Osteocyte (in vitro differentiated cells): ENCODE data around the gene TNFAIP3. TPM values are rescaled to one million over a fixed set of nuclear protein-coding genes. Genes with fewer than 3 reads are reported as not detected.

Experiments
- DNase-seq: peaks from one replicate; pipeline ENCODE4 v3.0.0; 2021; ENCODE audit warnings: mixed read lengths; ENCODE audit not compliant: unreplicated experiment; ENCODE audit errors: extremely low spot score
- H3K27ac Mint-ChIP-seq: one replicate; pipeline ENCODE4 v1.8.0; 2021; ENCODE audit warnings: mild to moderate bottlenecking, mixed read lengths; ENCODE audit not compliant: unreplicated experiment
- H3K27me3 Mint-ChIP-seq: one replicate; pipeline ENCODE4 v1.8.0; 2021; ENCODE audit warnings: mixed read lengths; ENCODE audit not compliant: unreplicated experiment
- H3K36me3 Mint-ChIP-seq: one replicate; pipeline ENCODE4 v1.8.0; 2021; ENCODE audit warnings: mixed read lengths; ENCODE audit not compliant: unreplicated experiment
- H3K4me1 Mint-ChIP-seq: one replicate; pipeline ENCODE4 v1.8.0; 2021; ENCODE audit warnings: mixed read lengths; ENCODE audit not compliant: unreplicated experiment
- H3K4me3 Mint-ChIP-seq: one replicate; pipeline ENCODE4 v1.8.0; 2021; ENCODE audit warnings: mild to moderate bottlenecking, moderate library complexity, mixed read lengths; ENCODE audit not compliant: unreplicated experiment
- H3K9me3 Mint-ChIP-seq: one replicate; pipeline ENCODE4 v1.8.0; 2021; ENCODE audit warnings: mixed read lengths; ENCODE audit not compliant: unreplicated experiment
- total RNA-seq: library from RNA; stranded (reverse); gene quantifications from 2 replicates; pipeline ENCODE4 v1.2.1, GENCODE V29; 2021
- TF ChIP-seq, protein P1 (sequence below): fragments of 200-600 bp; sonication (generic); IDR thresholded peaks from 2 replicates; pipeline ENCODE4 v1.5.0; 2021; ENCODE audit warnings: antibody characterized with exemption, mild to moderate bottlenecking, moderate library complexity

Gene TNFAIP3
- total RNA-seq, 1 donor from 2014 or later: 12.0 TPM

DNA sequence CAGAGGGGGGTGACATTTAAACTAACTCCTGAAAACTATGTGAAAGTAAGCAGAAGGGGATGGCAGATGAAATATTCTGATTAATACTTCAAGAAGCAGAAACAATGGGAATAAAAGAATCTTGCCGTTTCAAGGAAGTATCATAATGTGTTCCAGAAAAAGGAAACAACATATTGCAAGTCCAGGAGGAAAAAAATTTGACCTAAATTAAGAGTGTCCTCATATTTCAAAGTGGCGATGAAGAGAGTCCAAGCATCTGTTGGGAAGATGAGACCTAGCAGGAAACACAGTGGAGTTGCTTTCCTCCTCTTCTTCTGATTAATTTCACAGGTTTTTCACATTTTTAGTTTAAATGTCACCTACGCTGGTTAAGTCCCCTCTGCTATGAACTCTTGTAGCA is 45.6 kb upstream of the TNFAIP3 start:
- no peak for DNase-seq
- Mint-ChIP-seq H3K27ac (no peak overlapping the region), H3K27me3 (no peaks in the 10 kb centered on the region), H3K36me3 (no peaks in the 10 kb centered on the region), H3K4me3 (no peak overlapping the region), H3K9me3 (no peaks in the 10 kb centered on the region), H3K4me1 (peaks cover 36% of the 10 kb centered on the region)
- TF ChIP-seq, protein P1, sequence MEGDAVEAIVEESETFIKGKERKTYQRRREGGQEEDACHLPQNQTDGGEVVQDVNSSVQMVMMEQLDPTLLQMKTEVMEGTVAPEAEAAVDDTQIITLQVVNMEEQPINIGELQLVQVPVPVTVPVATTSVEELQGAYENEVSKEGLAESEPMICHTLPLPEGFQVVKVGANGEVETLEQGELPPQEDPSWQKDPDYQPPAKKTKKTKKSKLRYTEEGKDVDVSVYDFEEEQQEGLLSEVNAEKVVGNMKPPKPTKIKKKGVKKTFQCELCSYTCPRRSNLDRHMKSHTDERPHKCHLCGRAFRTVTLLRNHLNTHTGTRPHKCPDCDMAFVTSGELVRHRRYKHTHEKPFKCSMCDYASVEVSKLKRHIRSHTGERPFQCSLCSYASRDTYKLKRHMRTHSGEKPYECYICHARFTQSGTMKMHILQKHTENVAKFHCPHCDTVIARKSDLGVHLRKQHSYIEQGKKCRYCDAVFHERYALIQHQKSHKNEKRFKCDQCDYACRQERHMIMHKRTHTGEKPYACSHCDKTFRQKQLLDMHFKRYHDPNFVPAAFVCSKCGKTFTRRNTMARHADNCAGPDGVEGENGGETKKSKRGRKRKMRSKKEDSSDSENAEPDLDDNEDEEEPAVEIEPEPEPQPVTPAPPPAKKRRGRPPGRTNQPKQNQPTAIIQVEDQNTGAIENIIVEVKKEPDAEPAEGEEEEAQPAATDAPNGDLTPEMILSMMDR: no peak

DNA sequence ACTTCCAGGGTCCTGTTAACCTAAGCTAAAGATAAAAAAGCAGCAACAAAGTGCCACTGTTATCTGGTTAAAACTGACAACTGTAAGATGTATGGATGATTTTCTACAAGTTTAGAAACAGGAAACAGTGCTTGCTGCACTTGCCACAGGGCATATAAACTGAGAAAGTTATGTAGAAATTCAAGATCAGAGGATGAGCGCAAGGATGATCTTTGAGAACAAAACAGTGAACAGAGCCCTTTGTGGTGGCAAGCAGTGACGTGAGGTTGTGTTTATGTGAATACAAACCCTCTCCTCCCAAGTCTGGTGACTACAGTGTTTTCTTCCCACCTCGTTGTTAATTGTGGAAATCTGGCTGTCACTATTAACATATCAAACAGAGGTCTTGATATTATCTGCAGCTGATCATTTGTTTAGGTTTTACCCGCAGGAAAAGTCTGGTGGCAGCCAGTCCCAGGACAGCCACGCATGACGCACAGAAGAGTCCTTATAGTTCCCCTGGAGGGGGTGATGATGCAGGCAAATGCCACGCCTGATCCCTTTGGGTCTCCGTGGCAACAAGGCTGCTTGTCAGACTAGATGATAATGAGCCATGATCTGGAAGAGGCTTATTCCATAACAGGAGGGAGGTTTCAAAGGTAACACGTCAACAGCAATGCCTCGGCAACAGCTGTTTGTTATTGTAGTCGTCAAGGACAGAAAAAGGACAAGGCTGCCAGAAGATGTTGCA is 43.1 kb upstream of the TNFAIP3 start:
- TF ChIP-seq, protein P1: no peak
- Mint-ChIP-seq H3K4me1 (peaks cover 36% of the 10 kb centered on the region), H3K4me3 (no peak overlapping the region), H3K36me3 (no peaks in the 10 kb centered on the region), H3K9me3 (no peaks in the 10 kb centered on the region), H3K27ac (peak overlapping the region; percentile 86), H3K27me3 (no peaks in the 10 kb centered on the region)
- no peak for DNase-seq

DNA sequence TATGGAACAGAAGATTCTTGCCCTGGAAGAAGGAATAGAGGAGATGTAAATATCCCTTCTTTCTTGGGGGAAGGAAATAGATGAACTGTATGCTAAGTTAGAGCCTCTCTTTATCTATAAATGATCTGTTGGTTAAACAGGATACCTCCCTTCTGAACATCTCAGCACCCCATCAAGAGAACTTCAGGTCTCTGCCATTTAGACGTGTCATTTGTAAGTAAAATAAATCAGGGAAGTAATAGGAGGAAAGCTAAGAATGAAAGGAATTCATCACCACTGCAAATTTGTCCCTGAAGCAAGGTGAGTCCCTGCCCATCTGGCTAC is 42.5 kb upstream of the TNFAIP3 start:
- H3K27ac Mint-ChIP-seq: peak overlapping the region; percentile 86
- TF ChIP-seq, protein P1: no peak
- no peak for DNase-seq
- H3K4me1 Mint-ChIP-seq: peaks cover 36% of the 10 kb centered on the region
- H3K36me3 Mint-ChIP-seq: no peaks in the 10 kb centered on the region
- H3K27me3 Mint-ChIP-seq: no peaks in the 10 kb centered on the region
- H3K9me3 Mint-ChIP-seq: no peaks in the 10 kb centered on the region
- no peak overlapping the region for H3K4me3 Mint-ChIP-seq

DNA sequence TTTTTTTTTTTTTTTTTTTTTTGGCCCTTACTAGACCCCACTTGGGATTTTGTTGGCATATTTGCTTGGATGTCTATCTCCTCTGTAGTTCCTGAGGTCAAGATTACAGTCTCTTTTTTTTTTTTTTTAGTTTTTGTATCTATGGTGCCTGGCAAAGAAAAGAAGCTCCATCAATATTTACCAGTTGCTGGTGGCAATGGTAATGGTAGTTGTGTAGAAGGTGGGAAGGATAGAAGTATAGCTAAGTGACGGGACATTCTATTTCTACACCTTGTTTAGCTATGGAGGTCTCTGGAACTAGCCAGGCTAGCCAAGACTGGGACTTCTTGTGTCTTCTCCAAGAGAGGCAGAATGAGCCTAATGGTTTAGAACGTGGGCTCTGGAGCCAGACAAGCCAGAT is 42.2 kb upstream of the TNFAIP3 start:
- TF ChIP-seq, protein P1: no peak
- DNase-seq: no peak

DNA sequence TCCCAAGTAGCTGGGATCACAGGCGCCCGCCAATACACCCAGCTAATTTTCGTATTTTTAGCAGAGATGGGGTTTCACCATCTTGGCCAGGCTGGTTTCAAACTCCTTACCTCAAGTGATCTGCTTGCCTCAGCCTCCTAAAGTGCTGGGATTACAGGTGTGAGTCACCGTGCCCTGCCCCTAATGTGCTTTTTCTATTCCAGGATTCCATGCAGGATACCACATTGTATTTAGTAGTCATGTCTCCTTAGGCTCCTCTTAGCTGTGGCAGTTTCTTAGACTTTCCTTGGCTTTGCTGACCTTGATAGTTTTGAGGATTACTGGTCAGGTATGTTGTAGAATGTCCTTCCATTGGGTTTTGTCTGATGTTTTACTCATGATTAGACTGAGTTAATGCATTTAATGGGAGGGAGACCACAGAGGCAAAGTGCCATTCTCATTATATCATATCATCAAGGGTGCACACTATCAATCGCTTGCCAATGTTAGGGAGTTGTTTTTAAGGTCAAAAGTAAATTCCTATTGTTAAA is 39.6 kb upstream of the TNFAIP3 start:
- no peak for DNase-seq
- no peaks in the 10 kb centered on the region for H3K27me3 Mint-ChIP-seq
- peaks cover 3% of the 10 kb centered on the region for H3K9me3 Mint-ChIP-seq
- no peak overlapping the region for H3K27ac Mint-ChIP-seq
- H3K4me1 Mint-ChIP-seq: peaks cover 38% of the 10 kb centered on the region
- H3K36me3 Mint-ChIP-seq: no peaks in the 10 kb centered on the region
- H3K4me3 Mint-ChIP-seq: no peak overlapping the region
- TF ChIP-seq, protein P1: no peak

More for the DNA sequence above, 42.2 kb upstream of the TNFAIP3 start:
- no peaks in the 10 kb centered on the region for H3K36me3 Mint-ChIP-seq
- peaks cover 2% of the 10 kb centered on the region for H3K9me3 Mint-ChIP-seq
- no peak overlapping the region for H3K27ac Mint-ChIP-seq
- no peak overlapping the region for H3K4me3 Mint-ChIP-seq
- H3K27me3 Mint-ChIP-seq: no peaks in the 10 kb centered on the region
- H3K4me1 Mint-ChIP-seq: peaks cover 40% of the 10 kb centered on the region
